K562 (cell line): Measurements from ENCODE around the gene ZNF598. TPM values are rescaled to one million over a fixed set of nuclear protein-coding genes. Genes with fewer than 3 reads are reported as not detected.
A peak's percentile ranks its signal among the peaks of the same experiment; 100 is the strongest.

Experiments
- AFF1 ChIP-seq, 2 experiments: fragments of 450-650 bp; IDR thresholded peaks; 2 replicates each; pipeline ENCODE4 v1.6.1; 2018; ENCODE audit warnings: mild to moderate bottlenecking in 2 of 2, low read depth in 1 of 2; ENCODE audit not compliant: partially characterized antibody in 2 of 2
- CREB1 ChIP-seq, 2 experiments: sonication (generic) in 1 of 2; formaldehyde crosslinking in 1 of 2; IDR thresholded peaks; 2 replicates each; pipeline versions ENCODE4 v1.6.1 to v1.8.0; 2012 to 2022; ENCODE audit warnings: inconsistent platforms in 1 of 2, mild to moderate bottlenecking in 1 of 2, missing genetic modification reagents in 1 of 2, moderate library complexity in 1 of 2
- FOXM1 ChIP-seq, 2 experiments: fragments of 450-650 bp in 1 of 2; sonication (generic) in 1 of 2; formaldehyde crosslinking in 1 of 2; IDR thresholded peaks; 2 replicates each; pipeline versions ENCODE4 v1.6.1 to v1.9.0; 2017 to 2022; ENCODE audit warnings: low read depth in 2 of 2, mild to moderate bottlenecking in 2 of 2, missing genetic modification reagents in 1 of 2, moderate library complexity in 1 of 2
- SOX6 ChIP-seq: fragments of 450-650 bp; IDR thresholded peaks from 2 replicates; pipeline ENCODE4 v1.6.1; 2014; ENCODE audit warnings: mild to moderate bottlenecking
- TBL1XR1 ChIP-seq, 2 experiments: IDR thresholded peaks; 2 replicates each; pipeline ENCODE4 v1.6.1; 2012; ENCODE audit warnings: improper control_type of control experiment in 2 of 2, low read length in 2 of 2, mild to moderate bottlenecking in 1 of 2
- ZBTB11 ChIP-seq, 3 experiments: fragments of 200-800 bp in 1 of 3; fragments of 250-450 bp in 1 of 3; fragments of 450-650 bp in 1 of 3; sonication (Bioruptor Pico) in 1 of 3; sonication (Bioruptor generic) in 1 of 3; formaldehyde crosslinking in 1 of 3; IDR thresholded peaks; 2 replicates each; pipeline versions ENCODE4 v1.6.1 to v1.8.0; 2016 to 2022; ENCODE audit warnings: mild to moderate bottlenecking in 2 of 3, missing genetic modification characterization in 2 of 3, missing compliant biosample characterization in 1 of 3, moderate library complexity in 1 of 3
- ZFX ChIP-seq: sonication (generic); formaldehyde crosslinking; IDR thresholded peaks from 2 replicates; pipeline ENCODE4 v1.8.0; 2022; ENCODE audit warnings: mild to moderate bottlenecking, missing genetic modification reagents, moderate library complexity
- ZNF12 ChIP-seq: sonication (generic); formaldehyde crosslinking; IDR thresholded peaks from 2 replicates; pipeline ENCODE4 v1.4.0; 2020; ENCODE audit warnings: mild to moderate bottlenecking, missing genetic modification reagents
- ZNF431 ChIP-seq: sonication (generic); formaldehyde crosslinking; IDR thresholded peaks from 2 replicates; pipeline ENCODE4 v1.8.0; 2022; ENCODE audit warnings: mild to moderate bottlenecking, missing genetic modification reagents
- ZNF592 ChIP-seq: fragments of 450-650 bp; IDR thresholded peaks from 2 replicates; pipeline ENCODE4 v1.6.1; 2017; ENCODE audit warnings: antibody characterized with exemption, mild to moderate bottlenecking
- polyA plus RNA-seq, 8 experiments: library from polyadenylated mRNA; depleted of rRNA in 4 of 8; stranded (reverse) in 5 of 8; unstranded in 3 of 8; fragments of >200 nt; fragmentation: Nextera tagmentation in 2 of 8; fragmentation: Illumina TruSeq in 1 of 8; extraction: Ambion mirVana in 2 of 8; extraction: Trizol in 1 of 8; gene quantifications; 2 replicates each; pipeline versions ENCODE4 v1.2.1 to v1.2.3, GENCODE V29; 2011 to 2014; ENCODE audit warnings: inconsistent platforms in 1 of 8, missing spikeins in 1 of 8
- total RNA-seq, 7 experiments: library from RNA; depleted of rRNA in 6 of 7; stranded (reverse); fragments of >200 nt in 6 of 7; fragmentation: Illumina TruSeq in 2 of 7; extraction: Trizol in 2 of 7; gene quantifications; 2 replicates each; pipeline versions ENCODE4 v1.2.1 to v1.2.3, GENCODE V29; 2011 to 2021; ENCODE audit warnings: low replicate concordance in 1 of 7
- TF ChIP-seq, protein P1 (sequence below): fragments of 450-650 bp; IDR thresholded peaks from 2 replicates; pipeline ENCODE4 v1.6.1; 2016

The ZNF598 gene
- total and polyA plus RNA-seq, 9 of the 15 experiments (the other 6 are each of a cell fraction or from before 2014, with no cell fraction given): 0.11 to 115 (median 29.6) TPM

GRCh38 chr16:2009791-2010510, at the start of gene ZNF598 (continued):
- peak in 1 of 2 experiments; percentile 45 for TF ChIP-seq AFF1 (IDR thresholded peaks at IDR 0.05; ENCODE audit: low read depth in 1 of 2, partially characterized antibody in 2 of 2)
- peak; percentile 60 for TF ChIP-seq SOX6
- peak; percentile 62; the same call in 1 of the 2 replicates for TF ChIP-seq ZNF431 (CRISPR knock-in tag)
- TF ChIP-seq ZNF12 (CRISPR knock-in tag): peak; percentile 19; the same call in 1 of the 2 replicates
- TF ChIP-seq CREB1 (IDR thresholded peaks at IDR 0.05): no peak
- peak; percentile 69 for TF ChIP-seq CREB1 (CRISPR knock-in tag; IDR thresholded peaks at IDR 0.05)
- TF ChIP-seq ZBTB11 (CRISPR knock-in tag; IDR thresholded peaks at IDR 0.05): peak in 2 of 3 experiments; percentile 32 to 82; a peak in 3 of 6 replicates
- TF ChIP-seq ZNF592: peak; percentile 92
- no peak for TF ChIP-seq FOXM1 (IDR thresholded peaks at IDR 0.05; ENCODE audit: low read depth)
- TF ChIP-seq FOXM1 (CRISPR knock-in tag; IDR thresholded peaks at IDR 0.05; ENCODE audit: low read depth): 0 out of 2 replicates have a peak, but pooled peaks have one; percentile 72
- TF ChIP-seq, protein P1, sequence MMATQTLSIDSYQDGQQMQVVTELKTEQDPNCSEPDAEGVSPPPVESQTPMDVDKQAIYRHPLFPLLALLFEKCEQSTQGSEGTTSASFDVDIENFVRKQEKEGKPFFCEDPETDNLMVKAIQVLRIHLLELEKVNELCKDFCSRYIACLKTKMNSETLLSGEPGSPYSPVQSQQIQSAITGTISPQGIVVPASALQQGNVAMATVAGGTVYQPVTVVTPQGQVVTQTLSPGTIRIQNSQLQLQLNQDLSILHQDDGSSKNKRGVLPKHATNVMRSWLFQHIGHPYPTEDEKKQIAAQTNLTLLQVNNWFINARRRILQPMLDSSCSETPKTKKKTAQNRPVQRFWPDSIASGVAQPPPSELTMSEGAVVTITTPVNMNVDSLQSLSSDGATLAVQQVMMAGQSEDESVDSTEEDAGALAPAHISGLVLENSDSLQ: peak; percentile 26; the same call in 1 of the 2 replicates
- TF ChIP-seq ZFX: peak; percentile 95
- TF ChIP-seq TBL1XR1 (IDR thresholded peaks at IDR 0.05; ENCODE audit: low read length in 2 of 2): no peak
